HG03354 (cell line): ENCODE measurements around the gene ZNF692.
"Not testable (repeated sequence)": the region's sequence is repeated elsewhere in the genome, so short reads cannot be mapped to it uniquely, and the experiment has no call there.

Experiments used
- ATAC-seq: cut with Tn5 transposase; IDR thresholded peaks from one replicate; pipeline ENCODE4 v1.9.1; 2021; ENCODE audit warnings: mild to moderate bottlenecking; ENCODE audit not compliant: unreplicated experiment, poor library complexity, severe bottlenecking

ZNF692 gene

GRCh38 chr1:248882427-248882826 is 23.5 kb upstream of the ZNF692 start:
- not testable (repeated sequence) for ATAC-seq

GRCh38 chr1:248881261-248881660 is 22.4 kb upstream of the ZNF692 start:
- ATAC-seq = no peak

GRCh38 chr1:248873993-248874533 is 15.2 kb upstream of the ZNF692 start:
- peak; percentile 71 for ATAC-seq

- peak; percentile 82 for ATAC-seq
These were observed 14.6 kb upstream of the ZNF692 start for GRCh38 chr1:248873409-248873992.

- ATAC-seq = peak; percentile 46
These were observed 14.0 kb upstream of the ZNF692 start for GRCh38 chr1:248872752-248873408.

- ATAC-seq = no peak
These were observed 13.0 kb upstream of the ZNF692 start for GRCh38 chr1:248871837-248872401.

- peak; percentile 61 for ATAC-seq
These were observed 4.4 kb upstream of the ZNF692 start for GRCh38 chr1:248862998-248863881.

GRCh38 chr1:248862695-248862997 is 3.8 kb upstream of the ZNF692 start:
- peak; percentile 8 for ATAC-seq

GRCh38 chr1:248861616-248862015 is 2.7 kb upstream of the ZNF692 start:
- no peak for ATAC-seq

GRCh38 chr1:248860007-248860406 is 1.1 kb upstream of the ZNF692 start:
- ATAC-seq = no peak

- peak; percentile 48 for ATAC-seq
These were observed 592 bp downstream of the ZNF692 start for GRCh38 chr1:248858096-248858890.

GRCh38 chr1:248857749-248858095 is 1.2 kb downstream of the ZNF692 start:
- ATAC-seq = no peak

GRCh38 chr1:248857201-248857600 is 1.7 kb downstream of the ZNF692 start:
- ATAC-seq = no peak

- no peak for ATAC-seq
These were observed 2.7 kb downstream of the ZNF692 start for GRCh38 chr1:248856176-248856575.

- ATAC-seq = no peak
These were observed 3.3 kb downstream of the ZNF692 start for GRCh38 chr1:248855580-248855979.

- no peak for ATAC-seq
These were observed 5.1 kb downstream of the ZNF692 start for GRCh38 chr1:248853663-248854375.

GRCh38 chr1:248852481-248853405 is 6.1 kb downstream of the ZNF692 start:
- ATAC-seq = peak; percentile 27

- no peak for ATAC-seq
These were observed 7.5 kb downstream of the ZNF692 start for GRCh38 chr1:248851390-248851789.
